Measurements from ENCODE around the gene TOR1AIP1.
A peak's percentile ranks its signal among the peaks of the same experiment; 100 is the strongest.

TOR1AIP1 gene

GRCh38 chr1:179881642-179882252, 338 bp upstream of the TOR1AIP1 start (continued):
- TF ChIP-seq MYNN (tag by site-specific recombination; IDR thresholded peaks at IDR 0.05; ENCODE audit: borderline replicate concordance): no peak
- no peak for TF ChIP-seq ZNF26 (tag by site-specific recombination; IDR thresholded peaks at IDR 0.05)
- TF ChIP-seq ATF2 (tag by site-specific recombination; IDR thresholded peaks at IDR 0.05; ENCODE audit: low read depth): no peak
- no peak for TF ChIP-seq ZNF792 (tag by site-specific recombination; IDR thresholded peaks at IDR 0.05)
- TF ChIP-seq TSHZ1 (tag by site-specific recombination; IDR thresholded peaks at IDR 0.05; ENCODE audit: borderline replicate concordance): no peak
- no peak for TF ChIP-seq ZNF223 (tag by site-specific recombination; IDR thresholded peaks at IDR 0.05)
- TF ChIP-seq ZNF175 (tag by site-specific recombination; IDR thresholded peaks at IDR 0.05): no peak
- TF ChIP-seq ZNF473 (tag by site-specific recombination; IDR thresholded peaks at IDR 0.05): no peak
- TF ChIP-seq REPIN1 (tag by site-specific recombination; IDR thresholded peaks at IDR 0.05; ENCODE audit: low read depth): no peak
- no peak for TF ChIP-seq HOXA7 (CRISPR knock-in tag; IDR thresholded peaks at IDR 0.05; ENCODE audit: borderline replicate concordance)
- no peak for TF ChIP-seq BCL11A (tag by site-specific recombination; IDR thresholded peaks at IDR 0.05; ENCODE audit: low read depth)
- TF ChIP-seq ZBTB10 (tag by site-specific recombination; IDR thresholded peaks at IDR 0.05): no peak
- peak; percentile 64; the same call in 1 of the 2 replicates for TF ChIP-seq EGR2 (tag by site-specific recombination; IDR thresholded peaks at IDR 0.05; ENCODE audit: low read depth)
- TF ChIP-seq ZBTB48 (tag by site-specific recombination; IDR thresholded peaks at IDR 0.05): no peak; the same call in 1 of the 2 replicates
- TF ChIP-seq ZNF341 (tag by site-specific recombination; IDR thresholded peaks at IDR 0.05; ENCODE audit: low read depth): peak; percentile 84
- TF ChIP-seq ZBTB1 (tag by site-specific recombination; IDR thresholded peaks at IDR 0.05): no peak
- peak; percentile 93 for TF ChIP-seq IKZF3 (tag by site-specific recombination; IDR thresholded peaks at IDR 0.05)
- TF ChIP-seq ZNF530 (tag by site-specific recombination; IDR thresholded peaks at IDR 0.05; ENCODE audit: low read depth): no peak
- TF ChIP-seq ZNF529 (tag by site-specific recombination; IDR thresholded peaks at IDR 0.05; ENCODE audit: insufficient replicate concordance): no peak
- TF ChIP-seq INSM2 (tag by site-specific recombination; IDR thresholded peaks at IDR 0.05): peak; percentile 34; the same call in 1 of the 2 replicates
- TF ChIP-seq ZNF548 (tag by site-specific recombination; IDR thresholded peaks at IDR 0.05): no peak
- TF ChIP-seq PRDM1 (tag by site-specific recombination; IDR thresholded peaks at IDR 0.05): peak; percentile 81
- no peak for TF ChIP-seq AEBP2 (tag by site-specific recombination; IDR thresholded peaks at IDR 0.05; ENCODE audit: borderline replicate concordance)
- TF ChIP-seq ZNF610 (tag by site-specific recombination; IDR thresholded peaks at IDR 0.05; ENCODE audit: borderline replicate concordance): no peak; the same call in 1 of the 2 replicates
- TF ChIP-seq ZNF791 (tag by site-specific recombination; IDR thresholded peaks at IDR 0.05): no peak
- no peak; the same call in 1 of the 2 replicates for TF ChIP-seq ZSCAN4 (tag by site-specific recombination; IDR thresholded peaks at IDR 0.05)

Measured in HEK293 (cell line).